Stimulated activated CD8-positive, alpha-beta memory T cell treated with anti-CD3 and anti-CD28 coated beads, Interleukin-2, amount 100 ng/mL, for 1 hour (primary cell): ENCODE data around the gene KIF3C.
"Not testable (repeated sequence)": the region's sequence is repeated elsewhere in the genome, so short reads cannot be mapped to it uniquely, and the experiment has no call there.

Experiments
- DNase-seq, 2 donors: peaks; one replicate each; pipeline ENCODE4 v3.0.0-alpha.2; 2020; ENCODE audit warnings: low read depth in 2 of 2

KIF3C gene

DNA sequence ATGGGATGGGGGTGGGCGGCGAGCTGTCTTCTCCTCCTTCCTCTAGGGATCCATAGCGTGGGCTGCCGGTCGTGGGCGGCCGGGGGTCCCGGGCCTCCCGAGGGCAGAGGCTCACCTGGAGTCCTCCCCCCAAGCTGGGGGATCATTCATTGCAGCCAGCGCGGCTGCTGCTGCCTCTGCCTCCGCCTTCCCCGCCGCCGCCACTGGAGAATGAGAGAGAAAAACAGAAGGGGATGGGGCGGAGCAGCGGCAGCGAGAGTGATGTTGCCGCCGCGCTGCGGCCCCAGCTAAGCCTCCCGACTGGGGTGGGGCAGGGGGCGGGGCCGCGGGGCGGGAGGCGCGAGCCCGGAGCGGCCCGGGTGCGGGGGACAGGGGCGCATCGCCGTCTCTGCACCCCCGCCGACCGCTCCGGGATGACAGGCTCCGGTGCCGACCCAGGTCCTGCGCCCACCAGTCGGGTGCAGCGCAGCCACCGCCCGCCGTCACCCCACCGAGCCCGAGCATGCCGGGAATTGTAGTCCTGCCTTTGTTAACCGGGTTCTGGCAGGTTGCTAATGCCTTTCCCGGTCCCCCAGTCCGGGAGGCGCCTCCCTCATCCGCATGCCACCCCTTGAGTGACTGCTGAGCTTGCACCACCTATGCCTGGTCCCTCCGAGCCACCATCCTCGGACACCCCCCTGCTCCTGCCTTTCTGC, at the start of gene KIF3C:
KIF3C (minus strand) TSS at position 225 of the 695 bp plus-strand sequence. CDS start 580 bp downstream, outside the sequence.
- peak; percentile 31 to 55 for DNase-seq

DNA sequence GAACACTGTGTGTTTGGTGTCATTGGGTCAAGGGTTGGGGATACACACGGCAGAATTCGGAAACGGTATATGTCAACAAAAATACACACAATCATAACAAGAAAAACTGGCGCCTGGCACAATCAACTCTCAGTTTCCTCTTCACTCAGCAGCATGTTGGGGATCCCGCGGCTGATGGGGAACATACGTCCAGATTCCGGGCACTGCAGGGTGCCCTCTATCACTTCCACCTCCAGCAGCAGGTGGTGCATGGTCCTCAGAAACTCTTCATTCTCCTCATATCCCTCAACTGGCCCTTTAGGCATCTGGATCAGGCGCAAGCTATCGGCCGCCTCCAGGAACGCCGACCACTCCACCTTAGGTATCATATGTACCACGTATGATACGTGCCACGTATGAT, 45.8 kb upstream of the KIF3C start:
- DNase-seq, result not testable (repeated sequence)

DNA sequence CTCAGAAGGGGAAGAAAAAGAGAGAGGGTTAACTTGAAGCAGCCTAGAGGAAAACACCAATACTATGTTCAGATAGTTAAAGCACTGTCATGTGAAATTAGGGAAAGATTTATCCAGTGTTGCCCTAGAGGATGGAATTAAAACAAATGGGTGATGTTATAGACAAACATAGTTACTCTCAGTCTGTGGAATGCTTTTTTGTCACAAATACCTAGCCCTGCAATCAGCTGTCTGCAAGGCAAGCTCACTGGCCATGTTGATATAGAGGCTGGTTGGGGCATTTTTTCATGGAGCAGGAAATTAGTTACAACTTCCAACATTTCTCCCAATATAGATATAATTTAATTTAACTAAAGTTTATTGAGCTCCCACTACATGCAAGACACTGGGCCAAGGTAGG, 43.2 kb upstream of the KIF3C start:
- DNase-seq, result no peak

DNA sequence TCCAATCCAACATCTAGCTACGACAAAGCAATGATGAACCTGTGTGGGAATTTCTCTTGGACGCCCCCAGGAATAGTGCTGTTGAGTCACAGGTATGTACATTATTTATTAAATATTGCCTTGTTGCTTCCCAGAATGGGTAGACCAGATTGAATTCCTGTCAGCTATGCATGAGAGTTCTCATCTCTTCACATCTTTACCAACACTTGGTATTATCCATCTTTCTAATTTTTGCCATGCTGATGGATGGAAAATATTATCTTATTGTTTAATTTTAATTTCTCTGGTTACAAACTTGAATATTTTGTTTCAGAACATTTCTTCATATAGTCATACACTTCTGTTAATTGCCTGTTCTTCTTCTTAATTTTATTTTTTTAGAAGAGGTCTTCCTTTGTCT, 42.0 kb upstream of the KIF3C start:
- DNase-seq, result no peak

- no peak for DNase-seq
Measured at GRCh38 chr2:26020231-26020640, 37.9 kb upstream of the KIF3C start.

GRCh38 chr2:26018184-26019055, 36.1 kb upstream of the KIF3C start:
- DNase-seq, result no peak

GRCh38 chr2:26017464-26018183, 35.3 kb upstream of the KIF3C start:
- DNase-seq, result no peak

DNA sequence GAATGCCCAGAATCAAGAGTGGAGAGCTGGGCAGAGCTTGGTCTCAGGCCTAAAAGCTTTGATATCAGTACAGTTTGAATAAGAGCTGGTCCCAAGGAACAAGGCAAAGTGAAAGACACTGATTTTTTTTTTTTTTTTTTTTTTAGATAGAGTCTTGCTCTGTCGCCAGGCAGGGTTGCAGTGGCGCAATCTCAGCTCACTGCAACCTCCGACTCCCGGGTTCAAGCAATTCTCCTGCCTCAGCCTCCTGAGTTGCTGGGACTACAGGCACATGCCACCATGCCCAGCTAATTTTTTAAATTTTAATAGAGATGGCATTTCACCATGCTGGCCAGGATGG, 34.4 kb upstream of the KIF3C start:
- not testable (repeated sequence) for DNase-seq

DNA sequence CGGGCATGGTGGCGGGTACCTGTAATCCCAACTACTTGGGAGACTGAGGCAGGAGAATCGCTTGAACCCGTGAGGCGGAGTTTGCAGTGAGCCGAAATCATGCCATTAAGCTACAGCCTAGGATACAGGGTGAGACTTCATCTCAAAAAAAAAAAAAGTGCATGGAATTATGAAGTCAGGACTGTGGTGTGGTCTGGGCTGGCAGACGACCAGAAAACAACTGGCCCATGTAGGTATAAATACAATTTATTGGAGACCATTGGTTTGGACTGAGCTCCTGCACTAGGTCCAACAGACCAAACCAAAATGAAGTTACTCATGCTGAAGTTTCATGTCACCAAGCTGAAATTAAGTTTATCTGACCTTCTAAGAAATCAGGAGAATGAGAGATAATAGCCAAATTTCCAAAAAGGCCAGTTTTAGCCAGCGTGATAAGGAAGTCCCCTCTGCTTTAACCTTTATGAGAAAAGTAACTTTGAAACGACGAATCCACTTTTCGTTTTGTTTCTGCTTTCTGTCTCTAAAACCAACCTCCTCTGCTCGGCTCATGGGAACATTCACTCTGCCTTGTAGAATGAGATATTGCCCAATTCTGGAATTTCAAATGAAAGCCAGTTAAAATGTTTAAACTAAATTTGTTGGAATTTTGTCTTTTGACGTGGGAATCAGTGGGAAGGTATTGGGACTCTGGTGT, 33.9 kb upstream of the KIF3C start:
- DNase-seq, result no peak

GRCh38 chr2:26013668-26014067, 31.4 kb upstream of the KIF3C start:
- DNase-seq, result no peak

- no peak for DNase-seq
Measured at GRCh38 chr2:26011990-26012856, 29.9 kb upstream of the KIF3C start.

GRCh38 chr2:26011609-26011989, 29.3 kb upstream of the KIF3C start:
- no peak for DNase-seq

DNA sequence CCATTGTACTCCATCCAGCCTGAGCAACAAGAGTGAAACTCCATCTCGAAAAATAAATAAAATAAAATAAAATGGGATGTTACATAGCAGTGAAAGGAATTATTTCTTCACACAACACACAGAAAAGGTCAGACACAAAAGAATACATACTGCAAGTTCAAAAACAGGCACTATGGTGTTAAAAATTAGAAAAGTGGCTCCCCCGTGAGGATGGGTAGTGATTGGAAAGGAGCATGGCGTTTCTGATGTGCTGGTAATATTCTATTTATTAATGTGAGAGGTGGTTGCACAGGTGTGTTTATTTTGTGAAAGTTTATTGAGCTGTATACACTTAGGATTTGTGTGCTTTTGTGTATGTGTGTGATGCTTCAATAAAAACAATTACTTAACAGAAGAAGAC, 28.6 kb upstream of the KIF3C start:
- DNase-seq, result no peak

DNA sequence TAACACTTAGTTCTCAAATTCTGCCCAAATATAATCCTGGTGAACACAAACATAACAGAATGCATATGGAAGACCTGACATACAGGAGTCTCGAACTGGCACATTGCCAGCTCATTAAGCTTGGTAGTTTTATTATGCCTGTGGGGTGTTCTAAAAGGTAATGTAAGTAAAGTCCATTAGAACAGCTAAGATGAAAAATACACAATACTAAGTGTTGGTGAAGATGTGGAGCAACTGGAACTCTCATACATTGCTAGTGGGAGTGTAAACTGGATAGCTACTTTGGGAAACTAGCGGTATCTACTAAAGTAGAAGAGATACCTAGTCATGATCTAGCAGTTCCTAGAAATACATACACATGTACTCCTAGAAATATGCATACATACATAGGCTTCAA, 27.3 kb upstream of the KIF3C start:
- DNase-seq, result no peak

DNA sequence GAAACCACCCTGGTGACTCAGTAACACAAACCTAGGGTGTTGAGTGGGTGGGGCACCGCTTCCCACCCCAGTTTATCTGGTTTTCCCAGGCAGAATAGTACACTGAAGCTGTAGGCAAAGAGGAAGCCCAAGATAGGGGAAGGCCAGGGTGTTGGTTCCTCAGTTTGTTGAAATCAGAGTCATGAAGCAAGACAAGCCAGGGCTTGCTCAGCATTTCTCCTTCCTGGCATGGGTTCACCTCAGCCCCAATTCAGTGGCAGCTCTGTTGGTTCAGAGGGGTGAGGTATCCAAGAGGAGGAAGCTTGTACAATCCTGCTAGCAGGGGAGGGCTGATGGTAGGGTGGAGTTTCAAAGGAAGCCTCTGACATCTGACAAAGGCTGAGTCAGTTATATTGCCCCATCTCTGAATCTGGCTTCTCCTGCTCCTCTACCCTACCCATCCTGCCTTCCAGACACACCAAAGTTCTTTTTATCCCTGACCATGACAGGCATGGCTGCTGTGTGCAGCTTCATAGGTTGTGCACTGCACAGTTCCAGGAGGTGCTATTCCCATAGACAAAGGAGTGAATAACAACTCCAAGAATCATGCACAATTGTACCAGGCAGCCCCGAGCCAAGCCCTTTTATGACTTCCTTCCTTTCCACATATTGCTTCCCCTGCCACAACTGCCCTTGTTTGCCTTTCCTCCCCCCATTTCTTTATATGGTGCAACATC, 26.7 kb upstream of the KIF3C start:
- no peak for DNase-seq

- DNase-seq, result no peak
Measured at GRCh38 chr2:26008095-26008494, 25.8 kb upstream of the KIF3C start.

GRCh38 chr2:26002632-26003310, 20.5 kb upstream of the KIF3C start:
- no peak for DNase-seq

DNA sequence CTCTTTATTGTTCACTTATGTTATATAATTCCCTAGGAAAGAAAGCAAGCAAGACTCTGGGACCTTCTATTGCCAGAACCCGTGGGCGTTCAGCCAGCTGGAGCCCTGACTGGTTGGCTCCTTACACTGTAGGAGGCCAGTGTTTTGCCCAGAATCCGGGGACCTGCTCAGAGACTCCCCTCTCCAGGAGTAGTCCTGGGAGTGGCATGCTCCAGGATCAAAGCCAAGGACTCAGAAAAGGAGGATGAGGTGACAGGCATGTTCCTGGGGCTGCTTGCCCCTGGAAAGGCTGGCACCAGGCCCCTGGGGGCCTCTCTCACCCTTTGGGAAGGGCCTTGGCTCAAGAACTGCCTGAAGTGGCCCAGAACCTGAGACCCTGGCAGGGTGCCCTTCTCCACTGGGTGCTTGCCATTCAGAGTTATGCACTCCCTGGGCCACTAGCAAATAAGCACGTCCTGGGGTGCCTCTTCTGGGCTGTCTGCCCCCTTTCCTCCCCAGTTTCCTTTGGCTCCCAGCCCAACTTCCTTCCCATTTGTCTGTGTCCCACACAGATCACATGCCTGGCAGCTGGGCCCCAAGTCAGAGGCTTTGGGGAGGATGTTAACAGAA, 19.6 kb upstream of the KIF3C start:
- DNase-seq, result no peak

DNA sequence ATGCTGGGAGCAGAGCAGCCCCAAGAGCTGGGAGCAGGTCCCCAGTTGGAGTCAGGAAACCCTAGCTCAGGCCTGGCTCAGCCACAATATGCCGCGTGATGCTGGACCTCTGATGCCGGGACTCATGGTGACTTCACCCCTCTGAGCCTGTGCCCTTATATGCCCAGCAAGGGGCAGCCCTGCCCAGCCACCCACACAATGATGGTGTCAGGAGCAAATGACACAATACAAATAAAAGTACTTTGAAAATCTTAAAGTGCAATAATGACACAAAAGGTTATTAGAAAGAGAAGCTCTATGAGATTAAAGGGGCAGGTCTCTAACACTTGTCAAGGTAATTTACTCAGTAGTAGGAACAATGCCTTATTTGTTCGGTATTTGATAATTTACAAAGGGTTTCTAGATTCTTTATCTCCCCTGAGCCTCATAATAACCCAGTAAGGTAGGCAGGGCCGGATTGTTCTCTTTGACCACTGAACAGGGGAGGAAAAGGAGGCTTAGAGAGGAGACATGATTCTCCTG, 18.3 kb upstream of the KIF3C start:
- no peak for DNase-seq
